GM12878 (cell line): ENCODE measurements around the gene TBL3. TPM values are rescaled to one million over a fixed set of nuclear protein-coding genes. Genes with fewer than 3 reads are reported as not detected.

Experiments
- ATAC-seq: fragments of 200-7000 bp; cut with Tn5 transposase; 3 replicates; pipeline ENCODE4 v1.9.1; 2020; ENCODE audit warnings: mild to moderate bottlenecking, moderate library complexity
- BruUV-seq: library from RNA; stranded (reverse); fragments of 400-500 nt; replicated peaks from 2 replicates; lab custom pipeline; 2021; lab: Mats Ljungman, UMichigan
- CTCF ChIA-PET: fragments of 300-600 bp; sonication (Branson Sonifier 250); formaldehyde crosslinking; extraction: SDS; loops from one replicate; lab custom pipeline; 2021; ENCODE audit warnings: inconsistent platforms; lab: Yijun Ruan, JAX
- POLR2A ChIA-PET: fragments of 350-600 bp; formaldehyde crosslinking; extraction: SDS; loops from one replicate; lab custom pipeline; 2021; ENCODE audit warnings: inconsistent platforms; lab: Charles Lee
- RAD21 ChIA-PET: fragments of 300-600 bp; sonication (Branson Sonifier 250); formaldehyde crosslinking; loops from one replicate; lab custom pipeline; 2023; ENCODE audit warnings: antibody characterized with exemption; ENCODE audit not compliant: unreplicated experiment; lab: Charles Lee
- SMC1A ChIA-PET: fragments of 300-600 bp; sonication (Branson Sonifier 250); formaldehyde crosslinking; loops from one replicate; lab custom pipeline; 2023; ENCODE audit not compliant: unreplicated experiment, uncharacterized antibody; lab: Charles Lee
- DNase-seq: peaks from one replicate; pipeline ENCODE4 v3.0.0-alpha.2; 2011; ENCODE audit warnings: low read depth, low spot score
- FAIRE-seq: peaks from 3 replicates; lab custom pipeline; 2011; peaks lifted over from hg19 to GRCh38; lab: Jason Lieb, UNC
- H2AFZ ChIP-seq: 2 replicates; pipeline ENCODE4 v1.6.0; 2011; ENCODE audit warnings: low read depth, low read length, control low read depth; ENCODE audit not compliant: control insufficient read depth
- H3K27ac ChIP-seq: 2 replicates; pipeline ENCODE4 v1.5.1; 2011; ENCODE audit warnings: control low read depth; ENCODE audit not compliant: control insufficient read depth, insufficient read depth
- H3K27me3 ChIP-seq, 2 experiments: replicated peaks in 1 of 2; 2 replicates each; pipeline versions ENCODE4 v1.6.0 to v1.6.1; 2011; ENCODE audit warnings: low read length in 1 of 2; ENCODE audit not compliant: control insufficient read depth in 2 of 2, insufficient read depth in 2 of 2
- H3K36me3 ChIP-seq, 2 experiments: 2 replicates each; pipeline ENCODE4 v1.5.1; 2011; ENCODE audit warnings: low read length in 1 of 2; ENCODE audit not compliant: control insufficient read depth in 2 of 2, insufficient read depth in 2 of 2
- H3K4me1 ChIP-seq: 2 replicates; pipeline ENCODE4 v1.6.1; 2011; ENCODE audit warnings: mild to moderate bottlenecking, low read length, moderate library complexity, mixed read lengths; ENCODE audit not compliant: control insufficient read depth, insufficient read depth
- H3K4me2 ChIP-seq: 2 replicates; pipeline ENCODE4 v1.6.0; 2011; ENCODE audit warnings: control low read depth; ENCODE audit not compliant: control insufficient read depth, insufficient read depth
- H3K4me3 ChIP-seq: fragments of 200-600 bp; sonication (generic); 2 replicates; pipeline ENCODE4 v1.5.1; 2016
- H3K79me2 ChIP-seq: 2 replicates; pipeline ENCODE4 v1.6.0; 2011; ENCODE audit warnings: low read length; ENCODE audit not compliant: control insufficient read depth, insufficient read depth
- H3K9ac ChIP-seq: 2 replicates; pipeline ENCODE4 v1.8.0; 2011; ENCODE audit warnings: low read length, control low read depth, mixed read lengths; ENCODE audit not compliant: control insufficient read depth, insufficient read depth
- H3K9me3 ChIP-seq: replicated peaks from 3 replicates; pipeline ENCODE4 v1.5.1; 2011; ENCODE audit warnings: mild to moderate bottlenecking, low read length; ENCODE audit not compliant: control insufficient read depth, insufficient read depth
- H4K20me1 ChIP-seq: 2 replicates; pipeline ENCODE4 v1.6.0; 2011; ENCODE audit not compliant: control insufficient read depth, insufficient read depth
- BCL11A ChIP-seq: IDR thresholded peaks from 2 replicates; pipeline ENCODE4 v1.6.1; 2011; ENCODE audit warnings: low read depth, low read length
- GABPA ChIP-seq: IDR thresholded peaks from 2 replicates; pipeline ENCODE4 v1.6.1; 2014; ENCODE audit warnings: antibody characterized with exemption, low read depth, mild to moderate bottlenecking, inconsistent platforms
- MLLT1 ChIP-seq: fragments of 450-650 bp; IDR thresholded peaks from 2 replicates; pipeline ENCODE4 v1.6.1; 2016; ENCODE audit warnings: mild to moderate bottlenecking
- MTA3 ChIP-seq: IDR thresholded peaks from 2 replicates; pipeline ENCODE4 v1.6.1; 2012; ENCODE audit warnings: low read length, inconsistent platforms, borderline replicate concordance
- WGBS: methylation state at CpG from one replicate; pipeline ENCODE4 v1.1.6; 2016; ENCODE audit warnings: low lambda C conversion rate; ENCODE audit not compliant: insufficient replicate concordance, insufficient coverage; ENCODE audit errors: missing lambda C conversion rate; 5-methylcytosine and 5-hydroxymethylcytosine counted together
- in situ Hi-C: fragments of 300-500 bp; cut with MboI; formaldehyde crosslinking; loops from 9 replicates; pipeline ENCODE4 v1.14.3; 2018; ENCODE audit warnings: mixed read lengths
- intact Hi-C: fragments of 100-400 bp; cut with micrococcal nuclease; formaldehyde crosslinking; loops from one replicate; pipeline ENCODE4 v1.14.2; 2022; ENCODE audit not compliant: unreplicated experiment
- polyA plus RNA-seq, 11 experiments: library from polyadenylated mRNA; depleted of rRNA in 4 of 11; unstranded in 6 of 11; stranded (reverse) in 5 of 11; fragments of >200 nt; fragmentation: Nextera tagmentation in 4 of 11; fragmentation: Illumina TruSeq in 1 of 11; extraction: Ambion mirVana in 4 of 11; extraction: Trizol in 1 of 11; gene quantifications; 1 replicate in 1 of 11; 2 replicates in 10 of 11; pipeline versions ENCODE4 v1.2.1 to v1.2.3, GENCODE V29; 2011 to 2016; ENCODE audit warnings: inconsistent platforms in 2 of 11, missing spikeins in 2 of 11, low read depth in 1 of 11
- total RNA-seq, 4 experiments: library from RNA; depleted of rRNA in 3 of 4; stranded (reverse); fragments of >200 nt in 3 of 4; fragmentation: Illumina TruSeq in 1 of 4; extraction: Trizol in 1 of 4; gene quantifications; 2 replicates each; pipeline versions ENCODE4 v1.2.1 to v1.2.3, GENCODE V29; 2013 to 2021

The TBL3 gene
- total and polyA plus RNA-seq, 10 of the 15 experiments (the other 5 are each of a cell fraction or from before 2014, with no cell fraction given): 1.2 to 101 (median 34.2) TPM

- no TSS peak for BruUV-seq
- H3K4me2 ChIP-seq: peak overlapping the region; percentile 62
- H3K79me2 ChIP-seq: no peaks in the 10 kb centered on the region
- ATAC-seq (peak; percentile 61), FAIRE-seq (no peak)
- no peaks in the 10 kb centered on the region for H4K20me1 ChIP-seq
- TF ChIP-seq BCL11A (no peak), GABPA (no peak), MLLT1 (0 out of 2 replicates have a peak, but pooled peaks have one; percentile 48), MTA3 (no peak)
- TF ChIP-seq, all 136 proteins: peak for 1
- Histone ChIP-seq H3K36me3 (no peaks in the 10 kb centered on the region), H3K4me1 (no peaks in the 10 kb centered on the region; the same call in 1 of the 2 replicates), H3K9me3 (no peaks in the 10 kb centered on the region), H3K9ac (no peak overlapping the region), H3K27me3 (no peaks in the 10 kb centered on the region; a peak in 3 of 4 replicates), H3K4me3 (peak overlapping the region; percentile 60; the same call in 1 of the 2 replicates), H2AFZ (peak overlapping the region; percentile 73), H3K27ac (no peak overlapping the region)
- WGBS: 23% methylated on average over 7 of the region's 11 CpGs
- CTCF ChIA-PET: interaction anchor here (1.1 to 4.2 kb wide), 9 partner anchors 11 to 88 kb away, joined by 4 to 21 read pairs (median 7); no protein-coding TSS in a partner anchor
- intact Hi-C loops: loop anchor here (2.0 kb wide), 1 partner anchor 66 kb away; no protein-coding TSS in a partner anchor
- RAD21 ChIA-PET: interaction anchor here (1.0 to 2.0 kb wide), 4 partner anchors 11 to 146 kb away, joined by 3 to 6 read pairs (median 4); partner anchors contain the start of genes FAHD1, NUBP2 and SPSB3
- SMC1A ChIA-PET: interaction anchor here (0.9 to 1.6 kb wide), 4 partner anchors 63 to 212 kb away, joined by 3 to 5 read pairs (median 4); no protein-coding TSS in a partner anchor
- no peak for DNase-seq
- in situ Hi-C loops: no loop called here
- POLR2A ChIA-PET: interaction anchor here (0.6 to 0.9 kb wide), 2 partner anchors 78 to 147 kb away, joined by 3 to 7 read pairs; partner anchors contain the start of genes NUBP2 and SPSB3
Measured at GRCh38 chr16:1929105-1929504, 42.7 kb upstream of the TBL3 start.
